Posterior cingulate gyrus (tissue), 11 donors: ENCODE measurements around the gene PCDHGC4.

Experiments used
- DNase-seq, 10 donors: peaks; one replicate each; pipeline versions ENCODE4 v3.0.0 to v3.0.0-alpha.2; 2020 to 2021; ENCODE audit warnings: mixed read lengths in 3 of 10
- intact Hi-C: fragments of 100-400 bp; cut with DNase I; formaldehyde crosslinking; loops from one replicate; pipeline ENCODE4 v1.15.1; 2023

The PCDHGC4 gene

DNA sequence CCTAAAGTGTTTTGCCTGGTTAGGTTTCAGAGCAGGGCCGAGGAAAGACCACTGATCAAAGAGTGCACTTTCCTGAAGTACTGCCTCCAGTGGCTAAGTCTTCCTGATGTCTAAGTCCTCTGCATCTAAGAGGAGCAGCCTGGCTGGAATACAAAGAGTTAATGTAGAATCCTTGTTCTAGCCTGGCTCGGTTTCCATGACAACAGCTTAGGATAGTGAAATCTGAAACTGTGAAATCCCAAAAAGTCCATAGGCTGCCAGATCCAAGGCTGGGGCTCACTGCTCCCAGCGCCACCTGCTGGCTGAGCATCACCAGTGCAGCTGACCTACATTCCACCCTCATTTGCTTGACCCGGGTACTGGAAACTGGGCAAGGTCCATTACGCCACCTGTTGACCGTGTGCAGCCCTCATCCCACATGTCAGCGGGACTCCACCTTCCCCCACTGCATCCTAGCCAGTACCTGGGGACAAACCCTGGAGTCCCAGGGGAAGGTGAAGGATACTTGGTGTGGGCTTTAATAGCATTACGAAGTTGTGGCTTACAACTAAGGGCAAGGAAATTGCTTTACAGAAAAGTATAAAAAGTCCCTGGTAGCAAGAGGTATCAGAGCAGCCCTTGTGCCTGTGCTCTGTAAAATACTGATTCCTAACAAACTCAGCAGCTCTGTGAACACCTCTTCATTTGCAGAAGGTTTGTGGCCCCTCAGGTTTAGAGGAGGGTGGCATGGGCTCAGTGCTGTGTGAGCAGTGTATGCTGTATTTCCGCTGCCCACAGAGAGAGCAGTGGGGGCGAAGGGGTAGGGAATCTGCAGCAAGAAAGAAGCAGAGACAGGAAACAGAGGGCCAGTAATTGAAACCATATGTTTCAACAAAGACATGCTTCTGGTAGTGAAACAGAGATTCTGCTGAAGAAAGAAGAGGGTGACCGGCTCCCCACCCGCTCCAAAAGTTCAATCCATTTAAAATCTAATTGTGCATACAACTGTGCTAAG, 40.1 kb downstream of the PCDHGC4 start:
- intact Hi-C loops, result loop anchor here (2.0 to 5.0 kb wide), 3 partner anchors 32 to 108 kb away; partner anchors contain the start of genes PCDHGB7 and PCDHGC3
- peak; percentile 67 to 97 (median 80) for DNase-seq

- intact Hi-C loops, result loop anchor here (2.0 kb wide), 2 partner anchors 31 to 51 kb away; partner anchors contain the start of gene PCDHGC3
- no peak for DNase-seq
Observed at GRCh38 chr5:141525653-141526052, 40.8 kb downstream of the PCDHGC4 start.

DNA sequence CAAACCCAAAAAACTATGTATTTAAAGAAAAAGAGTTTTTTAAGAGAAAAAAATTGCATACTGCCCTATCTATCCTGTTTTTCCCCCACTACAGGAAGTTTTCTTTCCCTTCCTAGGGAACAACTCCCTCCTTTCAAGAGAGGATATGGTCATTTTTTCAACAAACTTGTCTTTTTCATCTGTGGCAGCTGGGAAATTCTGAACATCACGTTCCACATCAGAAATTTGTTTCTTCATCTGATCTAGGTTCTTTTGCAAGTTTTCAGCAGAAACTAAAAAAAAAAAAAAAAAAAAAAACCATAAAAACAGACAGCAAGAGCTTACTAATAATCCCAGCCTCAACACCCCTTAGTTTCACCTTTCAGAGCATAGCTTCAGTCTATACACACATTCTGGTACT, 42.6 kb downstream of the PCDHGC4 start:
- intact Hi-C loops, result no loop called here

GRCh38 chr5:141528291-141528984, 43.6 kb downstream of the PCDHGC4 start:
- DNase-seq, result peak in 1 of 10 donors; percentile 37
- intact Hi-C loops, result no loop called here

More for the DNA sequence above, 42.6 kb downstream of the PCDHGC4 start:
- DNase-seq, result no peak

- intact Hi-C loops, result no loop called here
- DNase-seq, result no peak
Observed at GRCh38 chr5:141529002-141529401, 44.2 kb downstream of the PCDHGC4 start.

DNA sequence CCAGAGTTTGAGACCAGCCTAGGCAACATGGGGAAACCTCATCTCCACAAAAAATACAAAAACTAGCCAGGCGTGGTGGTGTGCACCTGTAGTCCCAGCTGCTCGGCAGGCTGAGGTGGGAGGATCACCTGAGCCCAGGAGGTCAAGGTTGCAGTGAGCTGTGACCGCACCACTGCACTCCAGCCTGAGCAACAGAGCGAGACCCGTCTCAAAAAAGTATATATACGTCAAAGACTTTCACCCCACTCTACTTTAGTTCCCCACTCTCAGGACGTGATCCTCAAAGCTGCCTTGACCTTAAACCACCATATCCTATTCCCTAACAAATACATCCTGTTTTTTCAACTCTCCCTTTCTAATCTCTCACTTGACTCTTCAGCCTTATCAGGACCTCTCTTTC, 45.0 kb downstream of the PCDHGC4 start:
- intact Hi-C loops, result no loop called here

GRCh38 chr5:141532726-141533125, 47.9 kb downstream of the PCDHGC4 start:
- DNase-seq, result no peak
- intact Hi-C loops, result no loop called here

More for the DNA sequence above, 45.0 kb downstream of the PCDHGC4 start:
- DNase-seq, result no peak

GRCh38 chr5:141533897-141534296, 49.1 kb downstream of the PCDHGC4 start:
- no peak for DNase-seq
- intact Hi-C loops, result no loop called here

GRCh38 chr5:141534492-141535213, 49.8 kb downstream of the PCDHGC4 start:
- intact Hi-C loops, result no loop called here
- DNase-seq, result no peak
